ENCODE data around the gene G3BP2.

DNA sequence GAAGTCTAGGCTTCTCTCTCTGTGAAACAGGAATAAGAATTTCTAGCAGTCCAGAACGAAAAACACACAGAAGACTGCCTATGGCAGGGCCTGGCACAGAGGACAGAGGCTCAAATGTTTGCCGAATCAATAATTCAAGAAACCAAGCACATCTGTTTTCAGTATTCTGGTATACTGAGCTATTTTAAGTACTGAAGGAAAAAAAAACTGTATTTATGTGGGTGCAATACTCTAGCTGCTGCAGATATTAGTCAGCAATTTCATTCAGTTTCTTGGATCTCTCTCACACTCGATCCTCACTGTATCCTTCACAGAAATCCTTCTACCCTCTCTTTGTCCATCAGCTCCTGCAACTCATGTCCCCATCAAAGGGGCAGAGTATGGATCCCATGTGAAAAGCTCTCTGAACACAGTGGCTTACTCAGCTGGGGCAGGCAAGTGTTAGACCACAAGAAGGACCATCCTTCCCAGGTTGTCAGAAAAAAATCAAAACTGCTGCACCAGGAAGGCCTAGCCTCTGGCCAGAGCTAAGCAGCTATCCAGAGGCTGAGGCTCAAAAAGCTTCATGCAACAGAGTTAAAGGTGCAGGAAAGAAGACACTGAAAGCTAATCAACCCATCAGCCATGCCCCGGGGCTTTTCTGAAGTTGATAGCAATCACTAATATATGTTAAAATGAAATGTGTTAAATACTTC lies 42.0 kb upstream of the G3BP2 start:
- TF ChIP-seq CTCF (IDR thresholded peaks at IDR 0.05; ENCODE audit: borderline replicate concordance, extremely low read depth, low read length, poor library complexity, severe bottlenecking), result no peak
- no peak for TF ChIP-seq EZH2 (IDR thresholded peaks at IDR 0.05; ENCODE audit: borderline replicate concordance, low read depth, low read length, severe bottlenecking)

Measured in DND-41 (cell line).